ENCODE measurements around the gene HASPIN. TPM values are rescaled to one million over a fixed set of nuclear protein-coding genes. Genes with fewer than 3 reads are reported as not detected.

Gene HASPIN
- total and polyA plus RNA-seq, 2 of the 13 experiments (the other 11 are each of a cell fraction or from before 2014, with no cell fraction given), result 2.7 to 8.1 TPM

DNA sequence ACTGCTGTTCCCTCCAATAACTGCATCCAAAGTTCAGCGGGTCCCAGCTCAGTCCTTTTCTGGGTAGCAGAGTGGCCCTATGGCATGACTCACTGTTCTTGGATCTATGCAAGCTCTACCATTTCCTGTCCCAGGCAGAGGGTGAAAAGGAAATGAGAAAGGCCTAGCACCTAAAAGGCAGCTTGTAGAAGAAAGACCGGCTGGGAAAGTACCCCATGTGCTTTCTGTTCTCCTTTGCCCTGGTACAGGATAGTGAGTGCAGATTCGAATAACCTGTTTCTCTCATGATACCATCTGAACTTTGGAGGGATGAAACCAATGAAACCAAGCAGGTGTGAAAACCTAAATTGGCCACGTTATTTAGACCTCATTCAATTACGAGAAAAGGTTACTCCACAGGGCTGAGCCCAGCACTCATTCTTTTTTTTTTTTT lies 12.7 kb upstream of the HASPIN start:
- Histone ChIP-seq H3K27ac (ENCODE audit: extremely low read length, insufficient read depth, low read length) (no peak overlapping the region), H3K4me2 (ENCODE audit: low read depth, low read length) (no peak overlapping the region), H3K4me1 (ENCODE audit: insufficient read depth, low read length) (no peaks in the 10 kb centered on the region), H3K9ac (ENCODE audit: insufficient read depth, low read depth, low read length) (no peak overlapping the region), H4K20me1 (ENCODE audit: insufficient read depth, low read length) (no peaks in the 10 kb centered on the region), H2AFZ (ENCODE audit: low read length) (no peak overlapping the region), H3K79me2 (ENCODE audit: insufficient read depth, low read length) (no peaks in the 10 kb centered on the region), H3K9me3 (ENCODE audit: low read length) (no peaks in the 10 kb centered on the region), H3K36me3 (replicated peaks in 1 of 2; ENCODE audit: control insufficient read depth in 1 of 2, insufficient read depth in 2 of 2, low read length in 2 of 2) (peaks cover 3 to 12% of the 10 kb centered on the region in 2 experiments; a peak in 4 of 5 replicates), H3K4me3 (replicated peaks in 1 of 3; ENCODE audit: insufficient read depth in 1 of 3, low read depth in 2 of 3, low read length in 3 of 3) (no peak overlapping the region), H3K27me3 (ENCODE audit: control insufficient read depth in 1 of 2, insufficient read depth in 2 of 2, low read length in 2 of 2) (no peaks in the 10 kb centered on the region; a peak in 1 of 5 replicates)
- TF ChIP-seq YY1 (IDR thresholded peaks at IDR 0.05; ENCODE audit: insufficient read depth, insufficient replicate concordance, low read depth, low read length), result no peak
- no peak for TF ChIP-seq KMT2B (CRISPR knock-in tag; IDR thresholded peaks at IDR 0.05)
- FAIRE-seq, result no peak
- no peak for DNase-seq (ENCODE audit: low spot score)
- WGBS (ENCODE audit: low lambda C conversion rate), result 91% methylated on average over 5 of the region's 5 CpGs
- no peak for ATAC-seq
- in situ Hi-C loops (cut with HindIII; ENCODE audit: extremely low pct_ligation_motif_present, low pct_unique_long_range_greater_than_20kb) (no loop called here), intact Hi-C loops (cut with micrococcal nuclease; ENCODE audit: unreplicated experiment) (no loop called here)
- ChIA-PET CTCF (ENCODE audit: low intra/inter-chr PET ratio, low total read pairs) (no interaction called here), POLR2A (interaction anchor here (0.9 kb wide), 1 partner anchor 12 kb away, joined by 4 read pairs; the partner anchor contains the start of gene HASPIN)
- no TSS peak for BruUV-seq (replicated peaks)

DNA sequence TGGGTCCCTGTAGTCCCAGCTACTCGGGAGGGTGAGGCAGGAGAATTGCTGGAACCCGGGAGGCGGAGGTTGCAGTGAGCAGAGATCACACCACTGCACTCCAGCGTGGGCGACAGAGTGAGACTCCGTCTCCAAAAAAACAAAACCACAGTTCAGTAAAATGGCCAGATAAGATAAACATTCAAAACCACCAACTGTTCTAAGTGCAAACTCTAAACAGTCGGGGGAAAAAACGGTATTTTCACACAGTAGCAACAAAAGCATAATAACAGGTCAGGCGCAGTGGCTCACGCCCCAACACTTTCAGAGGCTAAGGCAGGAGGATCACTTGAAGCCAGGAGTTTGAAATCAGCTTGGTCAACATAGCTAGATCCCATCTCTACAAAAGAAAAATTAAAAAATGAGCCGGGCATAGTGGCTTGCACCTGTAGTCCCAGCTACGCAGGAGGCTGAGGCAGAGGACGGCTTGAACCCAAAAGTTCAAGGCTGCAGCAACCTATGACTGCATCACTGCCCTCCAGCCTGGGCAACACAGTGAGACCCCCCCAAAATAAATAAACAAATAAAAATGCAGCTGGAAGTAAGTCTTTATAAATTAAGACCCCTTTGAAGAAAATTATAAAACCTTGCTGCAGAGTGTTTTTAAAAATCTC lies 10.8 kb upstream of the HASPIN start:
- Histone ChIP-seq H4K20me1 (ENCODE audit: insufficient read depth, low read length) (no peaks in the 10 kb centered on the region), H3K27ac (ENCODE audit: extremely low read length, insufficient read depth, low read length) (no peak overlapping the region), H3K9me3 (ENCODE audit: low read length) (no peaks in the 10 kb centered on the region), H3K4me1 (ENCODE audit: insufficient read depth, low read length) (peaks cover under 1% of the 10 kb centered on the region; the same call in 1 of the 2 replicates), H3K4me3 (replicated peaks in 1 of 3; ENCODE audit: insufficient read depth in 1 of 3, low read depth in 2 of 3, low read length in 3 of 3) (no peak overlapping the region), H3K27me3 (ENCODE audit: control insufficient read depth in 1 of 2, insufficient read depth in 2 of 2, low read length in 2 of 2) (no peaks in the 10 kb centered on the region), H3K36me3 (replicated peaks in 1 of 2; ENCODE audit: control insufficient read depth in 1 of 2, insufficient read depth in 2 of 2, low read length in 2 of 2) (peaks cover 6 to 31% of the 10 kb centered on the region in 2 experiments; a peak in 4 of 5 replicates), H2AFZ (ENCODE audit: low read length) (no peak overlapping the region), H3K9ac (ENCODE audit: insufficient read depth, low read depth, low read length) (no peak overlapping the region), H3K79me2 (ENCODE audit: insufficient read depth, low read length) (no peaks in the 10 kb centered on the region), H3K4me2 (ENCODE audit: low read depth, low read length) (no peak overlapping the region)
- ChIA-PET CTCF (ENCODE audit: low intra/inter-chr PET ratio, low total read pairs) (no interaction called here), POLR2A (no interaction called here)
- TF ChIP-seq, protein P1, sequence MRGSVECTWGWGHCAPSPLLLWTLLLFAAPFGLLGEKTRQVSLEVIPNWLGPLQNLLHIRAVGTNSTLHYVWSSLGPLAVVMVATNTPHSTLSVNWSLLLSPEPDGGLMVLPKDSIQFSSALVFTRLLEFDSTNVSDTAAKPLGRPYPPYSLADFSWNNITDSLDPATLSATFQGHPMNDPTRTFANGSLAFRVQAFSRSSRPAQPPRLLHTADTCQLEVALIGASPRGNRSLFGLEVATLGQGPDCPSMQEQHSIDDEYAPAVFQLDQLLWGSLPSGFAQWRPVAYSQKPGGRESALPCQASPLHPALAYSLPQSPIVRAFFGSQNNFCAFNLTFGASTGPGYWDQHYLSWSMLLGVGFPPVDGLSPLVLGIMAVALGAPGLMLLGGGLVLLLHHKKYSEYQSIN (CRISPR knock-in tag; IDR thresholded peaks at IDR 0.05; ENCODE audit: borderline replicate concordance), result no peak
- no peak for TF ChIP-seq SYNCRIP (IDR thresholded peaks at IDR 0.05; ENCODE audit: insufficient read depth, low read depth, low read length)
- TF ChIP-seq, protein P2, sequence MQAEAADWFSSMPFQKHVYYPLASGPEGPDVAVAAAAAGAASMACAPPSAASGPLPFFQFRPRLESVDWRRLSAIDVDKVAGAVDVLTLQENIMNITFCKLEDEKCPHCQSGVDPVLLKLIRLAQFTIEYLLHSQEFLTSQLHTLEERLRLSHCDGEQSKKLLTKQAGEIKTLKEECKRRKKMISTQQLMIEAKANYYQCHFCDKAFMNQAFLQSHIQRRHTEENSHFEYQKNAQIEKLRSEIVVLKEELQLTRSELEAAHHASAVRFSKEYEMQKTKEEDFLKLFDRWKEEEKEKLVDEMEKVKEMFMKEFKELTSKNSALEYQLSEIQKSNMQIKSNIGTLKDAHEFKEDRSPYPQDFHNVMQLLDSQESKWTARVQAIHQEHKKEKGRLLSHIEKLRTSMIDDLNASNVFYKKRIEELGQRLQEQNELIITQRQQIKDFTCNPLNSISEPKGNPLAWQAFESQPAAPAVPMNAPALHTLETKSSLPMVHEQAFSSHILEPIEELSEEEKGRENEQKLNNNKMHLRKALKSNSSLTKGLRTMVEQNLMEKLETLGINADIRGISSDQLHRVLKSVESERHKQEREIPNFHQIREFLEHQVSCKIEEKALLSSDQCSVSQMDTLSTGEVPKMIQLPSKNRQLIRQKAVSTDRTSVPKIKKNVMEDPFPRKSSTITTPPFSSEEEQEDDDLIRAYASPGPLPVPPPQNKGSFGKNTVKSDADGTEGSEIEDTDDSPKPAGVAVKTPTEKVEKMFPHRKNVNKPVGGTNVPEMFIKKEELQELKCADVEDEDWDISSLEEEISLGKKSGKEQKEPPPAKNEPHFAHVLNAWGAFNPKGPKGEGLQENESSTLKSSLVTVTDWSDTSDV (CRISPR knock-in tag; IDR thresholded peaks at IDR 0.05), result no peak
- TF ChIP-seq GLI4 (CRISPR knock-in tag; IDR thresholded peaks at IDR 0.05; ENCODE audit: borderline replicate concordance), result no peak
- TF ChIP-seq, protein P3, sequence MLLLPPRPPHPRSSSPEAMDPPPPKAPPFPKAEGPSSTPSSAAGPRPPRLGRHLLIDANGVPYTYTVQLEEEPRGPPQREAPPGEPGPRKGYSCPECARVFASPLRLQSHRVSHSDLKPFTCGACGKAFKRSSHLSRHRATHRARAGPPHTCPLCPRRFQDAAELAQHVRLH (CRISPR knock-in tag; IDR thresholded peaks at IDR 0.05; ENCODE audit: borderline replicate concordance, low read depth), result no peak
- no peak for TF ChIP-seq ZNF564 (CRISPR knock-in tag; IDR thresholded peaks at IDR 0.05)
- no peak for TF ChIP-seq JDP2 (CRISPR knock-in tag; IDR thresholded peaks at IDR 0.05; ENCODE audit: borderline replicate concordance)
- DNase-seq (ENCODE audit: low spot score), result no peak
- in situ Hi-C loops (cut with HindIII; ENCODE audit: extremely low pct_ligation_motif_present, low pct_unique_long_range_greater_than_20kb) (no loop called here), intact Hi-C loops (cut with micrococcal nuclease; ENCODE audit: unreplicated experiment) (no loop called here)
- 77% methylated on average over 13 of the region's 13 CpGs for WGBS (ENCODE audit: low lambda C conversion rate)
- no TSS peak for BruUV-seq (replicated peaks)
- ATAC-seq, result no peak
- no peak for FAIRE-seq

All from HepG2 (cell line).